Measurements from ENCODE around the gene SULT1A3. TPM values are rescaled to one million over a fixed set of nuclear protein-coding genes. Genes with fewer than 3 reads are reported as not detected.
"Not testable (repeated sequence)": the region's sequence is repeated elsewhere in the genome, so short reads cannot be mapped to it uniquely, and the experiment has no call there.

SULT1A3 gene
- total RNA-seq, 4 donors from 2014 or later = 1.1 to 17.2 (median 7.3) TPM

GRCh38 chr16:30187556-30187865 lies 11.5 kb upstream of the SULT1A3 start:
- Histone ChIP-seq H3K27me3 (no peaks in the 10 kb centered on the region), H3K27ac (peak overlapping the region in 2 of 4 donors; percentile 25 to 90), H3K36me3 (peaks cover 0 to 6% (median 0%) of the 10 kb centered on the region in 3 donors), H3K4me1 (peaks cover 4 to 44% (median 21%) of the 10 kb centered on the region in 3 donors), H3K9me3 (no peaks in the 10 kb centered on the region), H3K4me3 (no peak overlapping the region)
- TF ChIP-seq CTCF (IDR thresholded peaks at IDR 0.05) (no peak), POLR2A (IDR thresholded peaks at IDR 0.05) (no peak)
- intact Hi-C loops (cut with DNase I) = no loop called here
- 87% methylated on average over 3 of the region's 9 CpGs; no CpG with 5 or more reads in 1 of the 2 donors for WGBS, 2 donors
- DNase-seq = no peak

- WGBS, 2 donors = 79% methylated on average over 3 of the region's 23 CpGs; no CpG with 5 or more reads in 1 of the 2 donors
- H3K4me3 ChIP-seq = no peak overlapping the region
- peaks cover 4 to 38% (median 15%) of the 10 kb centered on the region in 3 donors for H3K4me1 ChIP-seq
- H3K36me3 ChIP-seq = peaks cover 0 to 6% (median 0%) of the 10 kb centered on the region in 3 donors
- no peaks in the 10 kb centered on the region for H3K9me3 ChIP-seq
- DNase-seq = no peak
- peak overlapping the region in 1 of 4 donors; percentile 90 for H3K27ac ChIP-seq
- intact Hi-C loops (cut with DNase I) = no loop called here
- TF ChIP-seq POLR2A (IDR thresholded peaks at IDR 0.05) = no peak
- no peak for TF ChIP-seq CTCF (IDR thresholded peaks at IDR 0.05)
- H3K27me3 ChIP-seq = no peaks in the 10 kb centered on the region
Measured at GRCh38 chr16:30187971-30188561, 11.0 kb upstream of the SULT1A3 start.

- DNase-seq; H3K4me3 ChIP-seq; intact Hi-C loops (cut with DNase I); H3K27ac ChIP-seq; H3K9me3 ChIP-seq; H3K27me3 ChIP-seq; H3K36me3 ChIP-seq: not testable (repeated sequence)
- H3K4me1 ChIP-seq = peaks cover 0 to 19% (median 6%) of the 10 kb centered on the region in 3 donors
- WGBS, 2 donors = 84% methylated on average over 6 of the region's 12 CpGs; no CpG with 5 or more reads in 1 of the 2 donors
Measured at GRCh38 chr16:30191158-30191557, 7.9 kb upstream of the SULT1A3 start.

GRCh38 chr16:30193098-30193497 lies 6.0 kb upstream of the SULT1A3 start:
- WGBS, 2 donors = no CpG with 5 or more reads among the region's 21 CpGs
- H3K27ac ChIP-seq; H3K9me3 ChIP-seq; intact Hi-C loops (cut with DNase I); H3K36me3 ChIP-seq; H3K4me3 ChIP-seq; DNase-seq; H3K4me1 ChIP-seq; H3K27me3 ChIP-seq: not testable (repeated sequence)

GRCh38 chr16:30193615-30194014 lies 5.4 kb upstream of the SULT1A3 start, which contains the start of the genes BOLA2B and SLX1A:
TSS of gene BOLA2B (minus strand) at chr16:30193666. CDS start at chr16:30193595, 71 bp downstream.
TSS of gene SLX1A (plus strand) at chr16:30193875. CDS start at chr16:30194085, 210 bp downstream.
- intact Hi-C loops (cut with DNase I); H3K27me3 ChIP-seq; H3K36me3 ChIP-seq; H3K9me3 ChIP-seq; DNase-seq; H3K4me1 ChIP-seq: not testable (repeated sequence)
- Histone ChIP-seq H3K4me3 (peak within 1 kb of the TSS in 3 of 4 donors; percentile 39 to 64 (median 39)), H3K27ac (peak within 1 kb of the TSS in 3 of 4 donors; percentile 25 to 64 (median 36))
- no CpG with 5 or more reads among the region's 34 CpGs for WGBS, 2 donors

GRCh38 chr16:30194172-30194925 lies 4.7 kb upstream of the SULT1A3 start:
- H3K9me3 ChIP-seq; H3K4me1 ChIP-seq; H3K27me3 ChIP-seq; intact Hi-C loops (cut with DNase I); DNase-seq; H3K36me3 ChIP-seq: not testable (repeated sequence)
- Histone ChIP-seq H3K4me3 (peak overlapping the region in 3 of 4 donors; percentile 39 to 64 (median 39)), H3K27ac (peak overlapping the region in 3 of 4 donors; percentile 25 to 64 (median 36))
- WGBS, 2 donors = 1% methylated on average over 14 of the region's 60 CpGs; no CpG with 5 or more reads in 1 of the 2 donors

GRCh38 chr16:30197001-30197400 lies 2.1 kb upstream of the SULT1A3 start:
- H3K36me3 ChIP-seq; H3K4me1 ChIP-seq; intact Hi-C loops (cut with DNase I); H3K27ac ChIP-seq; H3K9me3 ChIP-seq; DNase-seq; H3K27me3 ChIP-seq; H3K4me3 ChIP-seq: not testable (repeated sequence)
- WGBS, 2 donors = no CpG with 5 or more reads among the region's 2 CpGs

- intact Hi-C loops (cut with DNase I); H3K4me1 ChIP-seq; H3K36me3 ChIP-seq; DNase-seq; H3K27ac ChIP-seq; H3K27me3 ChIP-seq; H3K9me3 ChIP-seq; H3K4me3 ChIP-seq: not testable (repeated sequence)
- no CpG with 5 or more reads among the region's 15 CpGs for WGBS, 2 donors
Measured at GRCh38 chr16:30199608-30200343, 721 bp downstream of the SULT1A3 start.

- intact Hi-C loops (cut with DNase I); H3K27me3 ChIP-seq; H3K9me3 ChIP-seq; H3K36me3 ChIP-seq; H3K4me1 ChIP-seq; DNase-seq: not testable (repeated sequence)
- WGBS, 2 donors = 0% methylated on average over 3 to 19 of the region's 52 CpGs
- peak overlapping the region in 1 of 4 donors; percentile 34 for H3K27ac ChIP-seq
- peak overlapping the region; percentile 32 to 66 (median 47) for H3K4me3 ChIP-seq
Measured at GRCh38 chr16:30205541-30206236, 6.6 kb downstream of the SULT1A3 start.

- H3K27me3 ChIP-seq; H3K36me3 ChIP-seq; DNase-seq; H3K9me3 ChIP-seq; H3K4me1 ChIP-seq; H3K27ac ChIP-seq; intact Hi-C loops (cut with DNase I): not testable (repeated sequence)
- WGBS, 2 donors = no CpG with 5 or more reads among the region's 33 CpGs
- peak overlapping the region; percentile 32 to 66 (median 47) for H3K4me3 ChIP-seq
Measured at GRCh38 chr16:30206252-30206651, 7.2 kb downstream of the SULT1A3 start.
